Measurements from ENCODE around the gene SLC29A3.

DNA sequence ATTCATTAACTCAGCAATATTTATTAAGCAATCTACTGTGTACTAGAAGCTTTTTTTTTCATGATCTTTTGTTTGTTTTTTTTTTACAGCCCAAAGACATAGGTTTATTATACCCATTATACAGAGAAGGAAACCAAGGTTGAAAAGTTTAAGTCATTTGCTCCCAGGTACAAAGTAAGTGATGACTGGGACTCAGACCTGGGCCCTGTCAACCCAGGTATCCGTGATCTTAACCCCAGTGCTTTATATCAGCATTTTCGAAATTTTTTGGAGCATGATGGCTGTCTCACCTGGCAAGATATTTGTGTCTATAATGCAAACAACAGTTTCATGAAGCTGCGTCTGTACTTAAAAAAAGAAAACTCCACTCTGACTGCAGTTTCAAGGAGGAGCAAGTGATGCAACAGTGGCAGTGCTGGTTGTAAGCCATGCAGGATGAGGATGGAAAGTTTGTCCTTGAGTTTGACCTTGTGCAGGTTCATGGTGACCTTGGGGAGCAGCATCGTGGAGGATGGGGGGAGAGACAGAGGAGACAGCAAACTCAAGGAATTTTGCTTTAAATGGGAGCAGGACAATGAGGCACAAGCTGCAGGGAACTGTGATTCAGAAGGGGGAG, 11.8 kb downstream of the SLC29A3 start:
- TF ChIP-seq, protein P1, sequence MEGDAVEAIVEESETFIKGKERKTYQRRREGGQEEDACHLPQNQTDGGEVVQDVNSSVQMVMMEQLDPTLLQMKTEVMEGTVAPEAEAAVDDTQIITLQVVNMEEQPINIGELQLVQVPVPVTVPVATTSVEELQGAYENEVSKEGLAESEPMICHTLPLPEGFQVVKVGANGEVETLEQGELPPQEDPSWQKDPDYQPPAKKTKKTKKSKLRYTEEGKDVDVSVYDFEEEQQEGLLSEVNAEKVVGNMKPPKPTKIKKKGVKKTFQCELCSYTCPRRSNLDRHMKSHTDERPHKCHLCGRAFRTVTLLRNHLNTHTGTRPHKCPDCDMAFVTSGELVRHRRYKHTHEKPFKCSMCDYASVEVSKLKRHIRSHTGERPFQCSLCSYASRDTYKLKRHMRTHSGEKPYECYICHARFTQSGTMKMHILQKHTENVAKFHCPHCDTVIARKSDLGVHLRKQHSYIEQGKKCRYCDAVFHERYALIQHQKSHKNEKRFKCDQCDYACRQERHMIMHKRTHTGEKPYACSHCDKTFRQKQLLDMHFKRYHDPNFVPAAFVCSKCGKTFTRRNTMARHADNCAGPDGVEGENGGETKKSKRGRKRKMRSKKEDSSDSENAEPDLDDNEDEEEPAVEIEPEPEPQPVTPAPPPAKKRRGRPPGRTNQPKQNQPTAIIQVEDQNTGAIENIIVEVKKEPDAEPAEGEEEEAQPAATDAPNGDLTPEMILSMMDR (conservative IDR thresholded peaks at IDR 0.05; ENCODE audit: low read depth in 2 of 2) = no peak
- TF ChIP-seq, protein P2, sequence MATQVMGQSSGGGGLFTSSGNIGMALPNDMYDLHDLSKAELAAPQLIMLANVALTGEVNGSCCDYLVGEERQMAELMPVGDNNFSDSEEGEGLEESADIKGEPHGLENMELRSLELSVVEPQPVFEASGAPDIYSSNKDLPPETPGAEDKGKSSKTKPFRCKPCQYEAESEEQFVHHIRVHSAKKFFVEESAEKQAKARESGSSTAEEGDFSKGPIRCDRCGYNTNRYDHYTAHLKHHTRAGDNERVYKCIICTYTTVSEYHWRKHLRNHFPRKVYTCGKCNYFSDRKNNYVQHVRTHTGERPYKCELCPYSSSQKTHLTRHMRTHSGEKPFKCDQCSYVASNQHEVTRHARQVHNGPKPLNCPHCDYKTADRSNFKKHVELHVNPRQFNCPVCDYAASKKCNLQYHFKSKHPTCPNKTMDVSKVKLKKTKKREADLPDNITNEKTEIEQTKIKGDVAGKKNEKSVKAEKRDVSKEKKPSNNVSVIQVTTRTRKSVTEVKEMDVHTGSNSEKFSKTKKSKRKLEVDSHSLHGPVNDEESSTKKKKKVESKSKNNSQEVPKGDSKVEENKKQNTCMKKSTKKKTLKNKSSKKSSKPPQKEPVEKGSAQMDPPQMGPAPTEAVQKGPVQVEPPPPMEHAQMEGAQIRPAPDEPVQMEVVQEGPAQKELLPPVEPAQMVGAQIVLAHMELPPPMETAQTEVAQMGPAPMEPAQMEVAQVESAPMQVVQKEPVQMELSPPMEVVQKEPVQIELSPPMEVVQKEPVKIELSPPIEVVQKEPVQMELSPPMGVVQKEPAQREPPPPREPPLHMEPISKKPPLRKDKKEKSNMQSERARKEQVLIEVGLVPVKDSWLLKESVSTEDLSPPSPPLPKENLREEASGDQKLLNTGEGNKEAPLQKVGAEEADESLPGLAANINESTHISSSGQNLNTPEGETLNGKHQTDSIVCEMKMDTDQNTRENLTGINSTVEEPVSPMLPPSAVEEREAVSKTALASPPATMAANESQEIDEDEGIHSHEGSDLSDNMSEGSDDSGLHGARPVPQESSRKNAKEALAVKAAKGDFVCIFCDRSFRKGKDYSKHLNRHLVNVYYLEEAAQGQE (IDR thresholded peaks at IDR 0.05; ENCODE audit: unreplicated experiment) = no peak
- TF ChIP-seq POLR2AphosphoS5 (IDR thresholded peaks at IDR 0.05; ENCODE audit: low read depth) (no peak), EZH2phosphoT487 (IDR thresholded peaks at IDR 0.05; ENCODE audit: unreplicated experiment) (no peak), CREB1 (CRISPR knock-in tag; IDR thresholded peaks at IDR 0.05; ENCODE audit: low read depth) (no peak), EZH2 (IDR thresholded peaks at IDR 0.05; ENCODE audit: low read depth, unreplicated experiment) (no peak), JUNB (IDR thresholded peaks at IDR 0.05; ENCODE audit: unreplicated experiment) (no peak)
- TF ChIP-seq, protein P3, sequence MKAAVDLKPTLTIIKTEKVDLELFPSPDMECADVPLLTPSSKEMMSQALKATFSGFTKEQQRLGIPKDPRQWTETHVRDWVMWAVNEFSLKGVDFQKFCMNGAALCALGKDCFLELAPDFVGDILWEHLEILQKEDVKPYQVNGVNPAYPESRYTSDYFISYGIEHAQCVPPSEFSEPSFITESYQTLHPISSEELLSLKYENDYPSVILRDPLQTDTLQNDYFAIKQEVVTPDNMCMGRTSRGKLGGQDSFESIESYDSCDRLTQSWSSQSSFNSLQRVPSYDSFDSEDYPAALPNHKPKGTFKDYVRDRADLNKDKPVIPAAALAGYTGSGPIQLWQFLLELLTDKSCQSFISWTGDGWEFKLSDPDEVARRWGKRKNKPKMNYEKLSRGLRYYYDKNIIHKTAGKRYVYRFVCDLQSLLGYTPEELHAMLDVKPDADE (IDR thresholded peaks at IDR 0.05) = no peak
- TF ChIP-seq, protein P4, sequence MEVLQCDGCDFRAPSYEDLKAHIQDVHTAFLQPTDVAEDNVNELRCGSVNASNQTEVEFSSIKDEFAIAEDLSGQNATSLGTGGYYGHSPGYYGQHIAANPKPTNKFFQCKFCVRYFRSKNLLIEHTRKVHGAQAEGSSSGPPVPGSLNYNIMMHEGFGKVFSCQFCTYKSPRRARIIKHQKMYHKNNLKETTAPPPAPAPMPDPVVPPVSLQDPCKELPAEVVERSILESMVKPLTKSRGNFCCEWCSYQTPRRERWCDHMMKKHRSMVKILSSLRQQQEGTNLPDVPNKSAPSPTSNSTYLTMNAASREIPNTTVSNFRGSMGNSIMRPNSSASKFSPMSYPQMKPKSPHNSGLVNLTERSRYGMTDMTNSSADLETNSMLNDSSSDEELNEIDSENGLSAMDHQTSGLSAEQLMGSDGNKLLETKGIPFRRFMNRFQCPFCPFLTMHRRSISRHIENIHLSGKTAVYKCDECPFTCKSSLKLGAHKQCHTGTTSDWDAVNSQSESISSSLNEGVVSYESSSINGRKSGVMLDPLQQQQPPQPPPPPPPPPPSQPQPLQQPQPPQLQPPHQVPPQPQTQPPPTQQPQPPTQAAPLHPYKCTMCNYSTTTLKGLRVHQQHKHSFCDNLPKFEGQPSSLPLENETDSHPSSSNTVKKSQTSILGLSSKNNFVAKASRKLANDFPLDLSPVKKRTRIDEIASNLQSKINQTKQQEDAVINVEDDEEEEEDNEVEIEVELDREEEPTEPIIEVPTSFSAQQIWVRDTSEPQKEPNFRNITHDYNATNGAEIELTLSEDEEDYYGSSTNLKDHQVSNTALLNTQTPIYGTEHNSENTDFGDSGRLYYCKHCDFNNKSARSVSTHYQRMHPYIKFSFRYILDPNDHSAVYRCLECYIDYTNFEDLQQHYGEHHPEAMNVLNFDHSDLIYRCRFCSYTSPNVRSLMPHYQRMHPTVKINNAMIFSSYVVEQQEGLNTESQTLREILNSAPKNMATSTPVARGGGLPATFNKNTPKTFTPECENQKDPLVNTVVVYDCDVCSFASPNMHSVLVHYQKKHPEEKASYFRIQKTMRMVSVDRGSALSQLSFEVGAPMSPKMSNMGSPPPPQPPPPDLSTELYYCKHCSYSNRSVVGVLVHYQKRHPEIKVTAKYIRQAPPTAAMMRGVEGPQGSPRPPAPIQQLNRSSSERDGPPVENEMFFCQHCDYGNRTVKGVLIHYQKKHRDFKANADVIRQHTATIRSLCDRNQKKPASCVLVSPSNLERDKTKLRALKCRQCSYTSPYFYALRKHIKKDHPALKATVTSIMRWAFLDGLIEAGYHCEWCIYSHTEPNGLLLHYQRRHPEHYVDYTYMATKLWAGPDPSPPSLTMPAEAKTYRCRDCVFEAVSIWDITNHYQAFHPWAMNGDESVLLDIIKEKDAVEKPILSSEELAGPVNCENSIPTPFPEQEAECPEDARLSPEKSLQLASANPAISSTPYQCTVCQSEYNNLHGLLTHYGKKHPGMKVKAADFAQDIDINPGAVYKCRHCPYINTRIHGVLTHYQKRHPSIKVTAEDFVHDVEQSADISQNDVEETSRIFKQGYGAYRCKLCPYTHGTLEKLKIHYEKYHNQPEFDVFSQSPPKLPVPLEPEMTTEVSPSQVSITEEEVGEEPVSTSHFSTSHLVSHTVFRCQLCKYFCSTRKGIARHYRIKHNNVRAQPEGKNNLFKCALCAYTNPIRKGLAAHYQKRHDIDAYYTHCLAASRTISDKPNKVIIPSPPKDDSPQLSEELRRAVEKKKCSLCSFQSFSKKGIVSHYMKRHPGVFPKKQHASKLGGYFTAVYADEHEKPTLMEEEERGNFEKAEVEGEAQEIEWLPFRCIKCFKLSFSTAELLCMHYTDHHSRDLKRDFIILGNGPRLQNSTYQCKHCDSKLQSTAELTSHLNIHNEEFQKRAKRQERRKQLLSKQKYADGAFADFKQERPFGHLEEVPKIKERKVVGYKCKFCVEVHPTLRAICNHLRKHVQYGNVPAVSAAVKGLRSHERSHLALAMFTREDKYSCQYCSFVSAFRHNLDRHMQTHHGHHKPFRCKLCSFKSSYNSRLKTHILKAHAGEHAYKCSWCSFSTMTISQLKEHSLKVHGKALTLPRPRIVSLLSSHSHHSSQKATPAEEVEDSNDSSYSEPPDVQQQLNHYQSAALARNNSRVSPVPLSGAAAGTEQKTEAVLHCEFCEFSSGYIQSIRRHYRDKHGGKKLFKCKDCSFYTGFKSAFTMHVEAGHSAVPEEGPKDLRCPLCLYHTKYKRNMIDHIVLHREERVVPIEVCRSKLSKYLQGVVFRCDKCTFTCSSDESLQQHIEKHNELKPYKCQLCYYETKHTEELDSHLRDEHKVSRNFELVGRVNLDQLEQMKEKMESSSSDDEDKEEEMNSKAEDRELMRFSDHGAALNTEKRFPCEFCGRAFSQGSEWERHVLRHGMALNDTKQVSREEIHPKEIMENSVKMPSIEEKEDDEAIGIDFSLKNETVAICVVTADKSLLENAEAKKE (CRISPR knock-in tag; IDR thresholded peaks at IDR 0.05) = no peak

All from GM23338 (cell line).